H1 (cell line): ENCODE data around the gene TMEM255B.

Experiments used
- CBX8 ChIP-seq: fragments of 300-800, 300-1000 bp; sonication (generic); IDR thresholded peaks from 2 replicates; pipeline ENCODE4 v1.7.1; 2016; ENCODE audit warnings: low read depth, low read length, borderline replicate concordance
- CEBPB ChIP-seq: IDR thresholded peaks from 2 replicates; pipeline ENCODE4 v1.6.1; 2012; ENCODE audit warnings: low read depth, low read length
- MAFK ChIP-seq: IDR thresholded peaks from 2 replicates; pipeline ENCODE4 v1.6.1; 2012; ENCODE audit warnings: low read depth, mild to moderate bottlenecking, improper control_type of control experiment, low read length
- POLR2A ChIP-seq, 2 experiments: IDR thresholded peaks; 1 replicate in 1 of 2; 2 replicates in 1 of 2; pipeline ENCODE4 v1.6.1; 2011; ENCODE audit warnings: low read depth in 2 of 2, low read length in 2 of 2, mild to moderate bottlenecking in 2 of 2; ENCODE audit errors: control extremely low read depth in 1 of 2
- SP1 ChIP-seq: IDR thresholded peaks from 2 replicates; pipeline ENCODE4 v1.6.1; 2011; ENCODE audit warnings: low read depth, low read length
- TCF12 ChIP-seq: IDR thresholded peaks from 2 replicates; pipeline ENCODE4 v1.6.1; 2011; ENCODE audit warnings: low read depth, mild to moderate bottlenecking, low read length
- YY1 ChIP-seq: IDR thresholded peaks from 2 replicates; pipeline ENCODE4 v1.6.1; 2011; ENCODE audit warnings: low read depth, mild to moderate bottlenecking, low read length
- TF ChIP-seq, protein P1 (sequence below): IDR thresholded peaks from 2 replicates; pipeline ENCODE4 v1.6.1; 2011; ENCODE audit warnings: low read length, improper control_type of control experiment
- TF ChIP-seq, protein P2 (sequence below), 3 experiments: IDR thresholded peaks; 1 replicate in 2 of 3; 2 replicates in 1 of 3; pipeline versions ENCODE4 v1.5.1 to v1.6.1; 2011; ENCODE audit warnings: low read length in 3 of 3, mild to moderate bottlenecking in 3 of 3, inconsistent platforms in 2 of 3, low read depth in 1 of 3, moderate library complexity in 1 of 3; ENCODE audit not compliant: insufficient read depth in 1 of 3; ENCODE audit errors: control extremely low read depth in 1 of 3
- TF ChIP-seq, protein P3 (sequence below): IDR thresholded peaks from 2 replicates; pipeline ENCODE4 v1.6.1; 2012; ENCODE audit warnings: inconsistent platforms

GRCh38 chr13:113794764-113795173 is 35.7 kb downstream of the TMEM255B start:
- TF ChIP-seq SP1 (no peak), MAFK (no peak), POLR2A (IDR thresholded peaks at IDR 0.05; ENCODE audit: control extremely low read depth in 1 of 2, low read depth in 2 of 2, low read length in 2 of 2) (no peak), TCF12 (no peak), CBX8 (no peak), CEBPB (no peak), YY1 (no peak)
- TF ChIP-seq, protein P1, sequence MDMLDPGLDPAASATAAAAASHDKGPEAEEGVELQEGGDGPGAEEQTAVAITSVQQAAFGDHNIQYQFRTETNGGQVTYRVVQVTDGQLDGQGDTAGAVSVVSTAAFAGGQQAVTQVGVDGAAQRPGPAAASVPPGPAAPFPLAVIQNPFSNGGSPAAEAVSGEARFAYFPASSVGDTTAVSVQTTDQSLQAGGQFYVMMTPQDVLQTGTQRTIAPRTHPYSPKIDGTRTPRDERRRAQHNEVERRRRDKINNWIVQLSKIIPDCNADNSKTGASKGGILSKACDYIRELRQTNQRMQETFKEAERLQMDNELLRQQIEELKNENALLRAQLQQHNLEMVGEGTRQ = no peak
- TF ChIP-seq, protein P2, sequence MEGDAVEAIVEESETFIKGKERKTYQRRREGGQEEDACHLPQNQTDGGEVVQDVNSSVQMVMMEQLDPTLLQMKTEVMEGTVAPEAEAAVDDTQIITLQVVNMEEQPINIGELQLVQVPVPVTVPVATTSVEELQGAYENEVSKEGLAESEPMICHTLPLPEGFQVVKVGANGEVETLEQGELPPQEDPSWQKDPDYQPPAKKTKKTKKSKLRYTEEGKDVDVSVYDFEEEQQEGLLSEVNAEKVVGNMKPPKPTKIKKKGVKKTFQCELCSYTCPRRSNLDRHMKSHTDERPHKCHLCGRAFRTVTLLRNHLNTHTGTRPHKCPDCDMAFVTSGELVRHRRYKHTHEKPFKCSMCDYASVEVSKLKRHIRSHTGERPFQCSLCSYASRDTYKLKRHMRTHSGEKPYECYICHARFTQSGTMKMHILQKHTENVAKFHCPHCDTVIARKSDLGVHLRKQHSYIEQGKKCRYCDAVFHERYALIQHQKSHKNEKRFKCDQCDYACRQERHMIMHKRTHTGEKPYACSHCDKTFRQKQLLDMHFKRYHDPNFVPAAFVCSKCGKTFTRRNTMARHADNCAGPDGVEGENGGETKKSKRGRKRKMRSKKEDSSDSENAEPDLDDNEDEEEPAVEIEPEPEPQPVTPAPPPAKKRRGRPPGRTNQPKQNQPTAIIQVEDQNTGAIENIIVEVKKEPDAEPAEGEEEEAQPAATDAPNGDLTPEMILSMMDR (IDR thresholded peaks at IDR 0.05; ENCODE audit: control extremely low read depth in 1 of 3, insufficient read depth in 1 of 3, low read depth in 1 of 3, low read length in 3 of 3) = no peak
- TF ChIP-seq, protein P3, sequence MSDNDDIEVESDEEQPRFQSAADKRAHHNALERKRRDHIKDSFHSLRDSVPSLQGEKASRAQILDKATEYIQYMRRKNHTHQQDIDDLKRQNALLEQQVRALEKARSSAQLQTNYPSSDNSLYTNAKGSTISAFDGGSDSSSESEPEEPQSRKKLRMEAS = no peak
